Astrocyte (in vitro differentiated cells and primary cell): ENCODE measurements around the gene CFAP68.
"Not testable (repeated sequence)": the region's sequence is repeated elsewhere in the genome, so short reads cannot be mapped to it uniquely, and the experiment has no call there.

ENCODE experiments used
- EZH2 ChIP-seq: IDR thresholded peaks from 2 replicates; pipeline ENCODE4 v1.6.1; 2012; ENCODE audit warnings: mild to moderate bottlenecking, low read length, inconsistent platforms; ENCODE audit not compliant: insufficient read depth
- TF ChIP-seq, protein P1 (sequence below): IDR thresholded peaks from 2 replicates; pipeline ENCODE4 v1.5.1; 2011; ENCODE audit warnings: low read depth, mild to moderate bottlenecking, inconsistent platforms, low read length, moderate library complexity; ENCODE audit not compliant: insufficient read depth

- TF ChIP-seq, protein P1, sequence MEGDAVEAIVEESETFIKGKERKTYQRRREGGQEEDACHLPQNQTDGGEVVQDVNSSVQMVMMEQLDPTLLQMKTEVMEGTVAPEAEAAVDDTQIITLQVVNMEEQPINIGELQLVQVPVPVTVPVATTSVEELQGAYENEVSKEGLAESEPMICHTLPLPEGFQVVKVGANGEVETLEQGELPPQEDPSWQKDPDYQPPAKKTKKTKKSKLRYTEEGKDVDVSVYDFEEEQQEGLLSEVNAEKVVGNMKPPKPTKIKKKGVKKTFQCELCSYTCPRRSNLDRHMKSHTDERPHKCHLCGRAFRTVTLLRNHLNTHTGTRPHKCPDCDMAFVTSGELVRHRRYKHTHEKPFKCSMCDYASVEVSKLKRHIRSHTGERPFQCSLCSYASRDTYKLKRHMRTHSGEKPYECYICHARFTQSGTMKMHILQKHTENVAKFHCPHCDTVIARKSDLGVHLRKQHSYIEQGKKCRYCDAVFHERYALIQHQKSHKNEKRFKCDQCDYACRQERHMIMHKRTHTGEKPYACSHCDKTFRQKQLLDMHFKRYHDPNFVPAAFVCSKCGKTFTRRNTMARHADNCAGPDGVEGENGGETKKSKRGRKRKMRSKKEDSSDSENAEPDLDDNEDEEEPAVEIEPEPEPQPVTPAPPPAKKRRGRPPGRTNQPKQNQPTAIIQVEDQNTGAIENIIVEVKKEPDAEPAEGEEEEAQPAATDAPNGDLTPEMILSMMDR: not testable (repeated sequence)
- TF ChIP-seq EZH2: not testable (repeated sequence)
These were observed 5.7 kb downstream of the CFAP68 start for GRCh38 chr11:111885053-111885452.
